ENCODE data around the gene GPRIN1. TPM values are rescaled to one million over a fixed set of nuclear protein-coding genes. Genes with fewer than 3 reads are reported as not detected.

Gene GPRIN1
- total and polyA plus RNA-seq, 2 donors from 2014 or later = 0.45 to 1.3 TPM

DNA sequence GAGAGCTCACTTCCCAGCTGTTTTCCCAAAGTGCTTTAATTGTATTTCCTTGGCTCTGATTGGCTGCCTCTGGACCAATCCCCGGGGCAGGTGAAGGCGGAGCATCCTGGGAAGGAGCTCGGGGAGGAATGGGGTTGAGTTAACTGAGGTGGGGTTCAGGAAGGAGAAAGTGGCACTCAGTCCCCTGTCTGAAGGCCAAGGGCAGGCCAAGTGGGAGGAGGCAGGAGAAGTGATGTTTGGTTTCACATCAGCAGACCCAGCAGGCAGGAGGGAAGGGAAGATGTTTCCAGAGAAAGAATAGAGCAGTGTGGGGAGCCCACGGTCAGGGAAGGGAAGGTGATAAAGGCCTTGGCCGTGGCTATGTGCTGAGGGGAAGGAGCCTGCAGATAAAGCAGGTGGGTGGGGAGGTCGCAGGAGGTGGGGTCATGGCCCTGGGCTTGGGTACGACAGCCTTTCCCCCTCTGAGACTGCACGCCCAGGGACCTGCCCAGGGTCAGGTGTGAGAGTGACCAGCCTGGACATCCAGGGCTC is 40.5 kb upstream of the GPRIN1 start:
- H3K9ac ChIP-seq (ENCODE audit: low read length in 3 of 3) = no peak overlapping the region
- intact Hi-C loops (cut with DNase I) = no loop called here
- H3K9me3 ChIP-seq (ENCODE audit: control insufficient read depth in 2 of 3, insufficient read depth in 1 of 3, low read length in 3 of 3) = no peaks in the 10 kb centered on the region
- H3K27ac ChIP-seq (ENCODE audit: low read depth in 2 of 2, low read length in 2 of 2) = no peak overlapping the region
- no peak for FAIRE-seq
- no peak for DNase-seq
- H3K36me3 ChIP-seq (ENCODE audit: control insufficient read depth in 2 of 3, insufficient read depth in 3 of 3, low read length in 3 of 3) = peaks cover 0 to 5% (median 2%) of the 10 kb centered on the region in 3 donors
- no peak overlapping the region for H3K4me3 ChIP-seq (ENCODE audit: low read length in 3 of 3)
- H3K27me3 ChIP-seq (ENCODE audit: control insufficient read depth, insufficient read depth, low read length) = no peaks in the 10 kb centered on the region
- peaks cover 0 to 11% (median 7%) of the 10 kb centered on the region in 3 donors for H3K4me1 ChIP-seq (ENCODE audit: control insufficient read depth in 2 of 3, insufficient read depth in 2 of 3, low read depth in 1 of 3, low read length in 3 of 3)
- TF ChIP-seq, protein P1, sequence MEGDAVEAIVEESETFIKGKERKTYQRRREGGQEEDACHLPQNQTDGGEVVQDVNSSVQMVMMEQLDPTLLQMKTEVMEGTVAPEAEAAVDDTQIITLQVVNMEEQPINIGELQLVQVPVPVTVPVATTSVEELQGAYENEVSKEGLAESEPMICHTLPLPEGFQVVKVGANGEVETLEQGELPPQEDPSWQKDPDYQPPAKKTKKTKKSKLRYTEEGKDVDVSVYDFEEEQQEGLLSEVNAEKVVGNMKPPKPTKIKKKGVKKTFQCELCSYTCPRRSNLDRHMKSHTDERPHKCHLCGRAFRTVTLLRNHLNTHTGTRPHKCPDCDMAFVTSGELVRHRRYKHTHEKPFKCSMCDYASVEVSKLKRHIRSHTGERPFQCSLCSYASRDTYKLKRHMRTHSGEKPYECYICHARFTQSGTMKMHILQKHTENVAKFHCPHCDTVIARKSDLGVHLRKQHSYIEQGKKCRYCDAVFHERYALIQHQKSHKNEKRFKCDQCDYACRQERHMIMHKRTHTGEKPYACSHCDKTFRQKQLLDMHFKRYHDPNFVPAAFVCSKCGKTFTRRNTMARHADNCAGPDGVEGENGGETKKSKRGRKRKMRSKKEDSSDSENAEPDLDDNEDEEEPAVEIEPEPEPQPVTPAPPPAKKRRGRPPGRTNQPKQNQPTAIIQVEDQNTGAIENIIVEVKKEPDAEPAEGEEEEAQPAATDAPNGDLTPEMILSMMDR (IDR thresholded peaks at IDR 0.05; ENCODE audit: borderline replicate concordance, extremely low read depth, insufficient read depth) = no peak

DNA sequence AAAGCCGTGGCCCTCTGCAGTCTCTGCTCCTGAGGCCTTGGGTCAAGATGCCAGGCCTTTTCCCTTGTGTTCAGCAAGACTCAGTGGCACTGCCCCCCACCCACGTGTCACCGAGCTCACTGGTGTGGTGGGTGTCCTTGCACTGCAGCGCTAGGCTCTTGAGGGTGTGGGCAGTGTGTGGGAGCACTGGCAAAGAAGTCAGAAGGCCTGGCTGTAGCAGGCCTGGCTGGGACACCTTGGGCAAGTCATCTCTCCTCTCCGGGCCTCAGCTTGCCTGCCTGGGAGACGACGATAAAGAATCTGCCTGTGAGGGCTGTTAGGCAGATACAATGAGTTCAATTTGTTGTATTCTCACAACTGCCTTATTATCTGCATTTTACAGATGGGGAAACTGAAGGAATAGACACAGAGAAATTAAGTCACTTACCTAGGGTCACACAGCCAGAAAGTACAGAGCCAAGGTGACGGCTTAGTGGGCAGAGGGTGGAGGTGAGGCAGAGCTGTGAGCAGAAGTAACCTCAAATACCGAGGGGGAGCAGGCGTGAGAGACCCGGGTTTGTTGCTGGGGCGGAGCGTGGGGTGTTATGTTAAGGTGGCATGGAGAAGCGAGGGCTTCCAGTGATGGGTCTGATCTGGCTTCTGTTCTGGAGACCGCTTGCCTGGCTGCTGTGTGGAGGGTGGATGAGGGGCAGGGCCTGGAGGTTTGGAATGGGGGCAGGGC is 38.7 kb upstream of the GPRIN1 start:
- no peaks in the 10 kb centered on the region for H3K9me3 ChIP-seq (ENCODE audit: control insufficient read depth in 2 of 3, insufficient read depth in 1 of 3, low read length in 3 of 3)
- TF ChIP-seq, protein P1 (IDR thresholded peaks at IDR 0.05; ENCODE audit: borderline replicate concordance, extremely low read depth, insufficient read depth) = no peak
- no peak overlapping the region for H3K27ac ChIP-seq (ENCODE audit: low read depth in 2 of 2, low read length in 2 of 2)
- FAIRE-seq (no peak), DNase-seq (peak in 1 of 5 donors; percentile 52)
- peaks cover 0 to 11% (median 7%) of the 10 kb centered on the region in 3 donors for H3K4me1 ChIP-seq (ENCODE audit: control insufficient read depth in 2 of 3, insufficient read depth in 2 of 3, low read depth in 1 of 3, low read length in 3 of 3)
- peak overlapping the region in 2 of 3 donors; percentile 64 to 84 for H3K4me3 ChIP-seq (ENCODE audit: low read length in 3 of 3)
- peak overlapping the region in 1 of 3 donors; percentile 65 for H3K9ac ChIP-seq (ENCODE audit: low read length in 3 of 3)
- no peaks in the 10 kb centered on the region for H3K27me3 ChIP-seq (ENCODE audit: control insufficient read depth, insufficient read depth, low read length)
- intact Hi-C loops (cut with DNase I) = no loop called here
- peaks cover 0 to 3% (median 2%) of the 10 kb centered on the region in 3 donors for H3K36me3 ChIP-seq (ENCODE audit: control insufficient read depth in 2 of 3, insufficient read depth in 3 of 3, low read length in 3 of 3)

DNA sequence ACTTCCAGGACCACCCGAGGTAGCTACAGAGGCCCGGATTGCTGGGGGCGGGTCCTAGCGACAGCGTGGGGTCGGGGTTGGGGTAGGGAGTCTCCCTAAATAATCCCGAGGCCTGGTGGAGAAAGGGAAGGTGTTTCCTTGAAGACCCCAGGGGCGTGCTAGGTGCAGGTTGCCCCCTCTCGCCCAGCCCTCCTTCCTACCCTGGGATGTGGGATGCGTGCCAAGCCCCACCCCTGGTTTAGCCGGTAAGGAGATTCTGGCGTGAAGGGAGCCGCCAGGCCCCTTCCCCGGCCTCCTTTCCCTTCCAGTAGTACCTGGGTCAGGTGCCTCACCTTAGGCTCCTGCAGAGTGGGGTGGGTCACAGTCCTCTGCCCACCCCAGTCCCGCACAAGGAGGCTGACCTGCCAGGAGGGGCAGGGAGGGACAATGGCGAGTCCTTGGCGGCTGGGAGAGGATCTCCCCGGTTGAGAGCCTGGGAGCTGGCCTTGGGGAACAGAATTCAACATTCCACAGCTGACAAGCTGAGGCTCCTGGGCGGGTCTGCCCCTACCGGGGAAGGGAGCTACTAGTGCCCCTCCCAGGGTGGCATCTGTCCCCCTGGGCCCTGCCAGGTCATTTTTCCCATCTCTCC is 38.0 kb upstream of the GPRIN1 start:
- Histone ChIP-seq H3K4me3 (ENCODE audit: low read length in 3 of 3) (peak overlapping the region; percentile 63 to 84 (median 64)), H3K4me1 (ENCODE audit: control insufficient read depth in 2 of 3, insufficient read depth in 2 of 3, low read depth in 1 of 3, low read length in 3 of 3) (peaks cover 0 to 11% (median 7%) of the 10 kb centered on the region in 3 donors), H3K27ac (ENCODE audit: low read depth in 2 of 2, low read length in 2 of 2) (no peak overlapping the region), H3K27me3 (ENCODE audit: control insufficient read depth, insufficient read depth, low read length) (no peaks in the 10 kb centered on the region), H3K36me3 (ENCODE audit: control insufficient read depth in 2 of 3, insufficient read depth in 3 of 3, low read length in 3 of 3) (no peaks in the 10 kb centered on the region), H3K9ac (ENCODE audit: low read length in 3 of 3) (peak overlapping the region; percentile 8 to 65 (median 42)), H3K9me3 (ENCODE audit: control insufficient read depth in 2 of 3, insufficient read depth in 1 of 3, low read length in 3 of 3) (no peaks in the 10 kb centered on the region)
- intact Hi-C loops (cut with DNase I) = no loop called here
- TF ChIP-seq, protein P1 (IDR thresholded peaks at IDR 0.05; ENCODE audit: borderline replicate concordance, extremely low read depth, insufficient read depth) = no peak
- peak; percentile 55 to 90 (median 72) for DNase-seq
- FAIRE-seq = no peak

All from kidney (tissue), 14 donors.